ENCODE data around the gene DNAJC4.
"Not testable (repeated sequence)": the region's sequence is repeated elsewhere in the genome, so short reads cannot be mapped to it uniquely, and the experiment has no call there.

Gene DNAJC4

DNA sequence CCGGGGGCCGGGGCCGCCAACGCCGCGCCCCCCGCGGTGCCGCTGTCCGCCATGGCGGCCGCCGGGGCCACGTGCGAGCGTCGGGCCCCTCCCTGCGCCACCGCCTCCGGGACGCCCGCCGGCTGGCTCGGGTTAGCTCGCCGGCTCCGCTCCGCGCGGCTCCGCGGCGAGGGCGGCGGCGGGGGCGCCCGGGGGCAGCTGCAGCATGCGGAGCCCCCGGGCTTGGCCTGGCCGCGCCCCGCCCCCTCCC, 16.2 kb downstream of the DNAJC4 start:
- not testable (repeated sequence) for DNase-seq

DNA sequence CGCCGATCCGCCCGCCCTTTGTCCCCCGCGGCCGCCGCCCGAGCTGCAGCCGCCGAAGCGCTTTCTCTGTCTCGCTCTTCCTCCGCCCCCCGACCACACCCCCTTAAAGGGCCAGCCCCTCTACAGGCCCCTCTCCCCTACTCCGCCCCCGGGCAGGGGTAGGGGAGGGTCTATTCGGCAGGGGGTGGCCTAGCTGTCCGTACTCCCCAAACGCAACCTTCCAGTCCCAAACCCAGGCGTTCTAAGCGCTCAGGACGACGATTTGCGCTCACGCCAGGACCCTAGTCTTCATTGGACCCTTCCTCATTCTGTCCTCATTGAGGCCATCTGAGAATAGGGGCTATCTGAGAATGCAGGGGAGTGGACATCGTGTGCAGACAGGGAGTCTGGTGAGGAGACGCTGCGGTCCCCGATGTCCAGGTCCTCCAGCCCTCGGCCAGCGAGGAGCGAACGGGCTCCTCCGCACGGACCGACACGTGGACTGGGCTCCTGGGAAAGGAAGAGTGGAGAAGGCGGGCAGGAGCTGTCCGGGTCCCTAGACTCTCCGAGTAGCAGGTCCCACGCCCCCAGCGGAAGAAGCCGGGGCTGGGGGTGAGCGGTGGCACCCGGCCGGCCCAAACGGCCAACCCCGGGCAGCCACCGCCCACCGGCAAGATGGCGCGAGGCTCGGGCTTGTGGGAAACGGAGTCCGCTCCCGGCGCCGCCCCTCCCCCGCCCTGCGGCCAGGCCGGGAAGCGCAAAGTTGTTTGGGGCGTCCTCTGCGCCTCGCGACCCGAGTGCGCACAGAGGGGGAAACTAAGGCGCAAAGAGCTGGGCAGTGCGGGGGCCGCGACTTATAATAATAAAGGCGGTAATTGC, 16.8 kb downstream of the DNAJC4 start, which contains the start of gene PPP1R14B:
Gene PPP1R14B, minus strand, starts transcription at position 73 of the 858 bp plus-strand sequence. CDS start 270 bp downstream, outside the sequence.
- DNase-seq: peak; percentile 91

GRCh38 chr11:64247729-64248531, 17.6 kb downstream of the DNAJC4 start:
- no peak for DNase-seq

- no peak for DNase-seq
Measured at GRCh38 chr11:64248578-64248977, 18.2 kb downstream of the DNAJC4 start.

GRCh38 chr11:64249038-64249437, 18.7 kb downstream of the DNAJC4 start:
- no peak for DNase-seq

- DNase-seq: no peak
Measured at GRCh38 chr11:64249563-64250414, 19.4 kb downstream of the DNAJC4 start.

DNA sequence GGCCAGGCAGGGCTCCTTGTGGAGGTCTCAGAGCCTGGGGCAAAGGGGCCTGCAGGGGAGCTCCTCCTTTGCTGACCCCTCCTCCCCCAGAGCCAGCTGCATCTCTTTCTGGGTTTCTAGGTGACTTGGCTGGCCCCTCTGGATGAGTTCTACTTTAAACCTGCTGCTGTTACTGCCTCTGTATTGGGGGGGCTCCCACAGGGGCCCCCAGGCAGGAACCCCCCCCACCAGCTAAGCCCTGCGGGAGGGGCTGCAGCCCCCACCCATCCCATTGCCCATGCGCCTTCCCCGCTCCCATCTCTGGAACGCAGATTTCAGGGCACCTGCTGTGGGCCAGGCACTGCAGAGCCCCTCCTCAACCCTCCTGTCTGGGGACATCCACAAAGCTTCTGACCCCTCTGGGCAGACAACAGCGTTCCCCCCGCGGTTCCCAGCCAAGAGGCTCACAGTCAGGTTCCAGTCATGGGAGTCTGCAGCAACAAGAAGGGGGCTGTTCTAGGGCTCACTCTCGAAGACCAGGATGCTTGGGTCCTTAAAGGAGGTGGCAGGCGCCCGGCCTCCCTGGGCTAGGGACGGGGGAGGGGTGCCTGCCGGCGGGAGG, 20.2 kb downstream of the DNAJC4 start:
- DNase-seq: no peak

DNA sequence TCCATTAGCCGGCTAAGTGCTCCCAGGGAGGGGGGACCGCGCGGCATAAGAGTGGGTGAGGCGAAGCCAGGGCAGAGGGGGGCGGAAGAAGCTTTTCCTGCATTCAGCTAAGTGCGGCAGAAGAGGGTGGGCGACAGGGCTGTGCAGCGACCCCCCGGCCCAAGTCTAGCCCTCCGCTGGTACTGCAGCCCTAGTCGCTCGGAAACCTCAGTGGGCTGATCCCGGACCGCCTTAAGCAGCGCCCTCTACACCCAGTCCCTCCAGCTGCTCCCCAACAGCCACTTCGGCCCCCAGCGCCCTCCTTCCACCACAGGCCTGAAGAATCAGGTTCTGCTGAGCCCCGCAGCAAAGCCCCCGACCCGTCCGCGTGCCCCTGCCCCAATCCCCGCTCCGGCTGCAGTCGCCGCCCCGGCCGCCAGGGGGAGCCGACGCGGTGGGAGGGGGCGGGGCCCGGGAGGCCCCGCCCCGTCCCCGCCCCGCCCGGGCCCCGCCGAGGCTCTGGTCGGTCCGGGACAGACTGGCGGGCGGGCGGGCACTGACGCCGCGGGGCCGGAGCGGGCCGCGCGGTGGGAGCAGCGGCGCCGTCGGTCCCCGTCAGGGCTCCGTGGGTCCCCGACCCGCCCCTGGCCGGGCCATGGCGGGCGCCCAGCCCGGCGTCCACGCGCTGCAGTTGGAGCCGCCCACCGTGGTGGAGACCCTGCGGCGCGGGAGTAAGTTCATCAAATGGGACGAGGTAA, 20.8 kb downstream of the DNAJC4 start, which contains the start of gene PLCB3:
Gene PLCB3, plus strand, starts transcription at position 515 of the 737 bp plus-strand sequence. Its CDS starts 120 bp downstream, at position 635.
- peak; percentile 67 for DNase-seq

GRCh38 chr11:64251753-64252002, 21.3 kb downstream of the DNAJC4 start:
- DNase-seq: no peak

DNA sequence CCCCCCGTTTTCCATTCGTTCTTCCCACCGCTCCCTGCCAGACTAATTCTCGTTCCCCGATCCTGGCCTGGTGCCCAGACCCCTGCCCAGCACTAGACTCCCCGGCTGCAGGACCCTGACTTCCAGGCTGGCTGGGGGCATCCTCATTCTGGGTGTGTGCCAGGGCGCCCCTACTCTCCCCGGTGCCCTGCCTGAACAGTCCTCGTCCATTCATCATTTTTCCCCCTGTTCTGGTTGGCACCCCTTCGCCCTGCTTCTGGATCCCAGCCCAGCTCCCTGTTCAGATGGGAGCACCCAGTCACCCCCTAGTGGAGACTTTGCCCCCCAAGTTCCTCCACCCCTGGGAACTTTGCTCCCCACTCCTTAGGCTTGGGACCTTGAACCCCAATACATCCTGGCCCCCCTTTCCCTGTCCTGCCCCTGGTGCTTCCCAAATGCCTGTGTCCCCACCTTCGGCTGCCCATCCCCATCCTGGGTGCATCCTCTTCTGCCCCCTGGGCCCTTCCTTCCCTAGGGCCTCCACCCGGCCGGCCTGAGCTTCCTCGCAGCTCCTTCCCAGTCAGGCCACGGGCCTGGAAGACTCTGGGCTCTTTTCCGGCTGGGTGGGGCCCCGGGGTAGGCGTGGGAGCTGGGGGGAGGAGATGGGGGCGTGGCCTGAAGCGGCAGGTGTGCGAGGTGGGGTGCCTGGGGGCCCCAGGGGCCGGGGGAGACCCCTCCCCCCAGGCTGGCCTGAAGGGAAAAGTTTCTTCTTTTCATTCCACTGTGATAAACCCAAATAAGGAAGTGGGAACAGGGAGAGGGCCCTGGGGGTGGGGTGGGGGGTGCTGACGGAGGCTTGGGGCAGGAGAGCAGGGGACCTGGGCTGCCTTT, 21.9 kb downstream of the DNAJC4 start:
- peak; percentile 44 for DNase-seq

DNA sequence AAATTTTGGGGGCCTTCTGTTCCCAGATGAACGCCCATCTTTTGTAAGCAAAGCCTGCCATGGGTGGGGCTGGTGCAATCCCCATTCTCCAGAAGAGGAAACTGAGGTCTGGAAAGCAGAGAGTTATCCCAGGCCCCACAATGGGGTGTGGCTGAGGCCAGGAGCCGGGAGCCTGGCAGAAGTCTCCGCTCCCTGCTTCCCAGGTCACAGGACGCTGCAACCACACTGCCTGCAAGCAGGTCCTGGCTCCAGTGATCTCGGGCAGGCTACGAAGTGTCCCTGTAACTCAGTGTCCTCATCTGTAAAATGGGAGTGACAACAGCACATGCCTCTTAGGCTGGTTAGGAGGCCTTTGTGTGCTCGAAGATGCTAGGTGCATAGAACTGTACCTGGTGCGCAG, 22.7 kb downstream of the DNAJC4 start:
- no peak for DNase-seq

- no peak for DNase-seq
Measured at GRCh38 chr11:64253481-64253880, 23.1 kb downstream of the DNAJC4 start.

- DNase-seq: no peak
Measured at GRCh38 chr11:64254326-64254725, 24.0 kb downstream of the DNAJC4 start.

GRCh38 chr11:64255135-64256128, 25.1 kb downstream of the DNAJC4 start:
- DNase-seq: no peak

- no peak for DNase-seq
Measured at GRCh38 chr11:64256300-64256699, 26.0 kb downstream of the DNAJC4 start.

DNA sequence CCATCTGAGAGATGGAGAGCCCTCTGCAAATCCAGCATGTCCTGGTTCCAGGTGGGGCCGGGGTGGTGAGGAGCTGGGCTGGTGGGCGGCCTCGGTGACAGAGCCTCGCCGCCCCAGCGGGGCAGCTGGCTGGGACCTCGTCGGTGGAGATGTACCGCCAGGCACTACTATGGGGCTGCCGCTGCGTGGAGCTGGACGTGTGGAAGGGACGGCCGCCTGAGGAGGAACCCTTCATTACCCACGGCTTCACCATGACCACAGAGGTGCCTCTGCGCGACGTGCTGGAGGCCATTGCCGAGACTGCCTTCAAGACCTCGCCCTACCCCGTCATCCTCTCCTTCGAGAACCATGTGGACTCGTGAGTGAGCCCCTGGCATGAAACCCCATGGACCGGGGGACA, 28.0 kb downstream of the DNAJC4 start:
- no peak for DNase-seq

GRCh38 chr11:64258946-64259532, 28.7 kb downstream of the DNAJC4 start:
- no peak for DNase-seq

- no peak for DNase-seq
Measured at GRCh38 chr11:64259533-64260067, 29.3 kb downstream of the DNAJC4 start.

GRCh38 chr11:64260147-64260708, 29.9 kb downstream of the DNAJC4 start:
- DNase-seq: no peak
